ENCODE measurements around the gene SLC38A10.

Gene SLC38A10

DNA sequence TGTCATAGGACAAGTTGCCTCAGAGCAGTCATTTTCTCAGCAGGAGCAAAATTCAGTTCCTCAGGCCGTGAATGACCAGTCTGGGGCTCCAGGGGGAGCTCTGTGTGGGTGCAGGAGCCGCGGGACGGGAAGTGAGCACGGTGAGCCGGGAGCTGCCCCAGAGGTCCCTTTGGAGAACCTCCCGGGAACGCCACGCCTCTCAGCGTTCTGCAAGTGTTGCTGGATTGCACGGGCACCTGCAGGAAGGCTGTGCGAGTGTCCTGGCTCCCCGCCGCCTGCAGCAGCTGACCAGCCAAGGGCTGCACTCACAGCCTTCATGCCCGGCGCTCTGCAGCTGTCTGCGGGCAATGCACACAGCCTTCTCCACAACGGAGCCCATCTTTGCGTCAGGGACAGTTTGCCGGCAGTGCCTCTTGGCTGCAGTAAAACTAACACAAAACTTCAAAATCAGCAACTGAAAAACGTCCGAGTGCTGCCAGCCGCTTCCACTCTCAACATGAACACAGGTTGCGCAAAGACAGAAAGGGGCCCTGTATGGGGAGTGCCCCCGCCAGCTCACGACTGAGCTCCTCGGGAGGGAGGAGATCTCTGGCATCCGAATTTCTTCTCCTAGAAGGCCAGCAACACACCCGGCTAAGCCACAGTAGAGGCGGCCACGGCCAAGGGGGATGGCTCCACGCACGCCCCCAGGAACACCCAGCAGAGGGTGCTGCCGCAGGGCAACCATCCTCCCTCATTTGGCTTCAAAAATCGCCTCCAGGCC is 40.0 kb downstream of the SLC38A10 start:
- no peak for DNase-seq (ENCODE audit: low read depth in 3 of 3)

DNA sequence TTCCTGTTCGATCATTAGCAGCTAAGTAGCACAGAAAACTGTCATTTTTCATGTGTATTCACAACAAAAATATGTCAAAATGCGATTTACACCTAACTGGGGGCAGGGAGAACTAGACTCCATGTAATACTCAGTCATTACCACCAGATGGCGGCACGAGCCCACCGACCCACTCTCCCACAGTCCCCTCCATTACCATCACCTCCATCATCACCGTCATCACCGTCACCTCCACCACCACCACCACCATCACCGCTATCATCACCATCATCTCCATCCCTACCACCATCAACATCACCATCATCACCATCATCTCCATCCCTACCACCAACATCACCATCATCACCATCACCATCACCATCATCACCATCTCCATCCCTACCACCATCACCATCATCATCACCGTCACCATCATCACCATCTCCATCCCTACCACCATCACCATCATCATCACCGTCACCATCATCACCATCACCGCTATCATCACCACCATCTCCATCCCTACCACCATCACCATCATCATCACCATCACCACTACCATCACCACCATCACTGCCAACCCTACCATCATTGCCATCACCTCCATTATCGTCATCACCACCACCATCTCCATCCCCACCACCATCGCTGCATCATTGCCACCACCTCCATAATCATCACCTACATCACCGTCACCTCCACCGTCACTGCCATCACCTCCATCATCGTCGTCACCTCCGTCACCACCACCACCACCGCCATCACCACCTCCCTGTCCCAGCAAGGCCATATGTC is 41.6 kb downstream of the SLC38A10 start:
- peak; percentile 22 to 47 (median 40) for DNase-seq (ENCODE audit: low read depth in 3 of 3)

DNA sequence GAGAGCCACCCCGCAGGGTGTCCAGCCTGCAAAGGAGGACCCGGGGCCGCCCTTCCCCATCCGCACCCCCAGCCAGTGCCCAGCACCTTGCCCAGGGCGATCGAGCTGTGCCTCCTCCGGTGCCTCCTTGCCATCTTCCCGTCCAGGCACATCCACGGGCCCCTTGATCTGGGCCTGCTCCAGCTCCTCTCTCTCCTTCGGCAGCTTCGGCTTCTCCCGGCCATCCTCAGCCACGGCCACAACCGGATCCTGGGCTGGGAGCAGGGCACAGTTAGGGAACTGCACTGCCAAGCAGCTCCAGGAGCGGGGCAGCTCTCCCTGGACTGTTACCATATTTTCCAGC is 42.1 kb downstream of the SLC38A10 start:
- DNase-seq (ENCODE audit: low read depth in 3 of 3): no peak

DNA sequence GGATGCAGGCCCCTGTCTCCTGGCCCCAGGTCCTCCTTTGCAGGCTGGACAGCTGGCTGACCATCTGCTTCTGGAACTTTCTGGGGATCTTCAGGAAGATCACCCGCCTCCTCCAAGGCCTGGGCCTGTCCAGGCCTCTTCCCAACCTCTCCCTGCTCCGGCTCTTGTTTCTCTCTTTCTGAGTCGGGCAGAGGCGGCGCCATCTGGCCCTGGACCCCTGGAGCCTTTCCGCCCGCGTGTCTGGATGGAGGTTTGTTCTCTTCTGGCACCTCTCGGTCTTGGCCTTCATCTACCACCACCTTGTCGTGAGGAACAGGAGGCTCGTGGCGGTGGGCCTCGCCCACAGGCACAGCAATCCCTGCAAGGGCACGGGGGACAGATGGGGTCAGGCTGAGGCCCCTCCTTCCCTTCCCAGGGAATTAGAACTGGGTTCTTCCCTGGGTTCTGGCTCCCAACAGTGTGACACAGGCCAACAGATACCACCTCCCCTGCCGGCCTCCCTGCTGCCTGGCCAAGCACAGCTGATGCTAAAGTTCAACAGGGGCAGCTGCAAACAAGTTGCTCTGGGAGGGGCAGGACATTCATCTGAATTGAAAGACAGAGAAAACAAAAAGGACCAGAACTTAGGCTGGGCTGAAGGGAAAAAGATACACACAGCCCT is 42.7 kb downstream of the SLC38A10 start:
- no peak for DNase-seq (ENCODE audit: low read depth in 3 of 3)

DNA sequence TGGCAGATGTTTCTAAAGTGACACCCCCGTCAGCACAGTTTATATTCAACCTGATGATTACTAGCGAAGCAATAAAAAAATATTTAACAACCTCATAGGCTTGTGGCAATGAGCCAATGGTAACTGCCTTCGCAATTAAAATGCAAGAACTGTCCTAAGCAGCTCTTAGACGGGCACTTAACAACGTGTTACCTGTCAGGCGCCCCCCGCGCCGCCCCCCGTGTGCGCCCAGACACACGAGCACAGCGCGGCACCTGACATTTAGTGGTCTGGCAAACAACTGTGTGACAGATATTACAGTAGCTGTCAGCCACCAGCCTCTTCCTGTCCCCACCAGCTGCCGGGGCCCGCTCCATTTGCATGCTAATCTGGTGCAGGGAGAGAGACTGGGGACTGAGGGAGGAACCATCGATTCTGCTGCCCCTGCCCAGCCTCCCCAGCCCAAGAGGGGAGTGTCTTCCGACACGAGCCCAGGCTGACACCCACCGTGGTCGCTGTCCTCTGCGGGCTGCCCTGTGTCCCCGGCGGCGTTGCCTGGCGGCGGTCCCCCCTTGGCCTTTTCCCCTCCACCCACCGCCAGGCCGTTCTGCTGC is 43.3 kb downstream of the SLC38A10 start:
- DNase-seq (ENCODE audit: low read depth in 3 of 3): no peak

DNA sequence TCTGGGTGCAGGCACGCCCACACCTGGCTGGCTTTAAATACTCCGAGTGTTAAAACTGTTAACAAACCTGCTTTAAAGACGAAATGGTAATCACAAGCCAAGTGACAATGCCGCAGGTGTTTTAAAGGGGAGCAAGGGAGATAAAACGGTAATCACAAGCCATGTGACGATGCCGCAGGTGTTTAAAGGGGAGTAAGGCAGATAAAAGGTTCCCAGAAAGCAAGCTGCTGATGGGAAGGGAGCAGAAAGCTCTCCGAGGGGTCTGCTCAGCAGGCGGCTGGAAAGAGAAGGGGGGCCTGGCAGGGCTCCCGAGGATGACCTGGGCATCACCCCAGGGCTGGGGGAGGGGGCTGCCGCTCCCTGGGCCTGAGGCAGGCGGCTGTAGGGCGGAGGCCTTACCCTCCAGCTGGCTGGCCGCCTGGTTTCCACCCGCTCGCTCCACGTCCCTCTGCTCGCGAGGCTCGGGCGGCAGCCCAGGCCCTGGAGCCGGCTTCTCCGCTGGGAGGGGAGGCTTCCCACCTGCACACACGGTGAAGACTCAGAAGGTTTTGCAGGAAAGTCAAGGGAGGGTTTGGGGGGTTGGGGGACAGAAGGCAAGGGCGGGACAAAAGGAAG is 43.9 kb downstream of the SLC38A10 start:
- DNase-seq (ENCODE audit: low read depth in 3 of 3): no peak

DNA sequence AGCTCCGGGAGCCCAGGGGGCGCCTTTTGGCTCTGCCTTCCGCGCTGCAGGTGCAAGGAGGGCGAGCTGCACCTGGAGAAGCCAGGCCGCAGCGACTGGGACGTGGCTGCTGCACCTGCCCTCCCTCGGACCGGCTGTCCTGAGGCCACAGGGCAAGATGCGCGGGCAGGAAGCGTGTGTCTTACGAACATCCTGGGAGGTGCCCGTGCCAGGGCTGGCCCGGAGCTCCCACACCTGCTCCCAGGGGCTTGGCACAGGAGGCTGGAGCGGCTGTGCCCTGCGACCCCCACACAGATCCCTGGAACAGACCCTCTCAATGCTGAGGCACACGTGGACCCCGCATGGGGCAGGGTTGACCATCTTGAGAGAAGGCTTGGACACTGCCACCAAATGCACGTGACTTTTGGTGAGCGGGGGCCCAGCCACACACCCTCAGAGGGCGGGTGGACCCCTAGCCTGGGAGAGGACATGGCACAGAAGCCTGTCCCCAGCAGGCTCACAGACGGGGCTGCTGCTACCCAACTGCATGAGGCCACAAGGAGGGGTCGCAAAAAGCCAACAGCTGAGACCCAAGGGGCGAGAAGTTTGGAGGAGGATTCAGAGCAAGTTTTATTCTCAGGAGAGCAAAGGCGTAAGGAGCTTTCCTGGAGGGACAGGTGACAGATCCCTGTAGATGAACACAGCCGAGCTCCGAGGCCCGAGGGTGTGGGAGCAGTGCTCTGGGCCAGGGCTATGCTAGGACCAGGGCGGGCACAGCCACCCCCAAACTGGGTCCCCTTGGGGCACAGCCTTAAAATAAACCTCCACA is 44.6 kb downstream of the SLC38A10 start:
- DNase-seq (ENCODE audit: low read depth in 3 of 3): no peak

DNA sequence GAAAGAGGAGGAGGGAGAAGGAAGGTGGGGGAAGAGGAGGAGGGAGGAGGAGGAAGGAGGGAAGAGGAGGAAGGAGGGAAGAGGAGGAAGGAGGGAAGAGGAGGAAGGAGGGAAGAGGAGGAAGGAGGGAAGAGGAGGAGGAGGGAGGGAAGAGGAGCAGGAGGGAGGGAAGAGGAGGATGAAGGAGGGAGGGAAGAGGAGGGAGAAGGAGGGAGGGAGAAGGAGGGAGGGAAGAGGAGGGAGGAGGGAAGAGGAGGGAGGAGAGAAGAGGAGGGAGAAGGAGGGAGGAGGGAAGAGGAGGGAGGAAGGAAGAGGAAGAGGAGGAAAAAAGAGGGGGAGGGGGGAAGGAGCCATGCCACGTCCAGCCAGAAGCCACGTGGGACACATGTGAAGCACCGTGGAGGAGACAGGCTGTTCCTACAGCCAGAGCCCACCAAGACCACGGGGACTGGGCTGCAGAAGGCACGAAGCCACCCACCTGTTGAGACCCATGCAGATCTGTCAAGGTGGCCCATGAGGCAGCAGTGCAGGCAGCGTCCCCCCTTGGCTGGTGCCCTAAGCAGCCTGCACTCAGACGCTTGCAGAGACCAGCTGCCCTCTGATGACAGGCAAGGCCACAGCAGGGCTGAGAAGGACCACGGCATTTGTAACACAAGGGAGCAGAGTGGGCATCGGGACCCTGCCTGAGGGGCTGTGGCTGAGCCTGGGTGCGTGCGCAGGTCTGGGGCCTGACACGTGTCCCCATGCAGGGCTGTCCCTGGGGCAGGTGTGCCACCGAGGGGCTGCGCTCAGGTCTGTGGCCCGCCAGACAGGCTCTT is 45.7 kb downstream of the SLC38A10 start:
- DNase-seq (ENCODE audit: low read depth in 3 of 3): no peak

DNA sequence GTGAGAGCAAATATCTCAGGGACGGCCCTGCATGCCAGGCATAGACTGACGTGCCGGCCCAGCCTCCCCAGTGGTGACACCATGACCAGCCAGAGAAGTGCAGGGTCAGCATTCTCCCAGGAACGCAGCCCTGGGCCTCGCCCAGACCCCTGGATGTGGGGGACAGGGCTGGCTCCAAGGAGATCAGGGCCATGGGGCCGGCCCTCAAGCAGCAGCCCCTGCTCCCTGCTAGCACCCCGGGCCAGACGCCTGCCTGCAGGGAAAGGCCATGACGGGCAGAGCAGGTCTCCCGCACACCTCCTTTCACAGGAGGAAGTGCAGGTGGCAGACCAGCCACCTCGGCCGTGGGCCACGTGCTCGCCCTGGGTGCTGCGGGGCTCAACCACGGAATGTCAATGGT is 46.5 kb downstream of the SLC38A10 start:
- DNase-seq (ENCODE audit: low read depth in 3 of 3): no peak

DNA sequence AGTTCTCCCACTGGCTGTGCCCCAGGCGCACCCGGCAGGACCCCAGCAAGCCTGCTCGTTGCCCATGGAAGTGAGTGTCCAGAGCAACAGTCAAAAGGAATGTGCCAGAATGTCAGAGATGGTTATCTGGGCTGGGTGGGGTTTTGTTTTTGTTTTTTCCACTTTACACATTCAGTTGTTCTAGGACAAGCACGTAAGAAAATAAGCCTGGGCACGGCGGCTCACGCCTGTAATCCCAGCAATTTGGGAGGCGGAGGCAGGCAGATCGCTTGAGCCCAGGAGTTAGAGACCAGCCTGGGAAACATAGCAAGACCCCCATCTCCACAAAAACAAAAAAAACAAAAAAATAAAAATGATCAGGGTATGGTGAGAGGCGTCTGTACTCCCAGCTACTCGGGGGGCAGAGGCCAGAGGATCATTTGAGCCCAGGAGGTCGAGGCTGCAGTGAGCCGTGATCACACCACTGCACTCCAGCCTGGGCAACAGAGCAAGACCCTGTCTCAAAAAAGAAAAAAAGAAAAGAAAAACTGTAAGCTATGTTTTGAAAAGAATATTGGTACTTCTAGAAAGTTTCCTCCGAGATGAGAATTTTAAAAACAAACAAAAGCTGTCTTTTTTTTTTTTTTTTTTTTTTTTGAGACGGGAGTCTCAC is 47.6 kb downstream of the SLC38A10 start:
- no peak for DNase-seq (ENCODE audit: low read depth in 3 of 3)

DNA sequence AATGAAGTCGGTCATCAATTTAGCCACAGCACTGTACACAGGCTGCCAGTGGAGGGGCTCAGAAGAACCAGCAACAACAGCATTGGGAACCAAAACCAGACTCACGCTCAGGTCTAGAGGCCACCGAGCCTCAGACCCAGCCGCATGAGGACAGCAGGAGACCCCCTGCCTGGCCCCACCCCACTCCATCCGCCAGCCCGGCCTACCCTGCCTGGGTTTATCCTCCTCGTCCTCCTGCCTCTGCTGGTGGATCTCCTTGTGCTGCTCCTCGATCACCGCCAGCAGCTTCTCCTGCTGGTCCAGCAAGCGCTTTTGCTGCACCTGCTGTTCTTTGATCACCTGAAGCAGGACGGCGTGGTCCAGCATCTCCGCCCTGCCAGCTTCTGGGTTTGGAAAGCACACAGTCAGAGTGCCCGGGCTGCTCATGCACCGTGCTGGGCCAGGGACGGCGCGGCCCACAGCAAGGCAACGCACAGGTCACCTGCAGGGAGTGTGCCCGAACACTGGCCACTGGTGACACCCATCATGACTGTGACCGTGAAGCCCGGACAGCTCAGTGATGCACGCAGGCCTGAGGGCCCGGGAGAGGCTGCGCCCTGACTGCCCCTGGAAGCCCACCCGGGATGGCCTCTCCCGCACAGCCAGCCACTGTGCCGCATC is 48.3 kb downstream of the SLC38A10 start:
- no peak for DNase-seq (ENCODE audit: low read depth in 3 of 3)

DNA sequence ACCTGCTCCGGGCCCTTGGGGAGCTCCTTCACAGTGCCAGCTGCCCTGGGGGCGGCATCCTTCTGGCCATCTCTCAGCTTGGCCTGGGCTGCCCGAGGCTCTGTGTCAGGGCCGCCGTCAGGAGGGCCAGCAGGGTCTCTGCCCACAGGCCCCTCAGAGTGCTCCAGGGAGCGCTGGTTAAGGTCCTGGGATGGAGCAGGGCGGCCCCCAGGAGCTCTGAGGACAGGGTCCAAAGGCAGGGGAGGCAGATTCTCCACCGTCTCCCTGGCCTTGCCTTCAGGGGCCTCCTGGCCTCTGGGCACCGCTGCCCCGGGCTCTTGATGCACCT is 48.8 kb downstream of the SLC38A10 start:
- no peak for DNase-seq (ENCODE audit: low read depth in 3 of 3)

DNA sequence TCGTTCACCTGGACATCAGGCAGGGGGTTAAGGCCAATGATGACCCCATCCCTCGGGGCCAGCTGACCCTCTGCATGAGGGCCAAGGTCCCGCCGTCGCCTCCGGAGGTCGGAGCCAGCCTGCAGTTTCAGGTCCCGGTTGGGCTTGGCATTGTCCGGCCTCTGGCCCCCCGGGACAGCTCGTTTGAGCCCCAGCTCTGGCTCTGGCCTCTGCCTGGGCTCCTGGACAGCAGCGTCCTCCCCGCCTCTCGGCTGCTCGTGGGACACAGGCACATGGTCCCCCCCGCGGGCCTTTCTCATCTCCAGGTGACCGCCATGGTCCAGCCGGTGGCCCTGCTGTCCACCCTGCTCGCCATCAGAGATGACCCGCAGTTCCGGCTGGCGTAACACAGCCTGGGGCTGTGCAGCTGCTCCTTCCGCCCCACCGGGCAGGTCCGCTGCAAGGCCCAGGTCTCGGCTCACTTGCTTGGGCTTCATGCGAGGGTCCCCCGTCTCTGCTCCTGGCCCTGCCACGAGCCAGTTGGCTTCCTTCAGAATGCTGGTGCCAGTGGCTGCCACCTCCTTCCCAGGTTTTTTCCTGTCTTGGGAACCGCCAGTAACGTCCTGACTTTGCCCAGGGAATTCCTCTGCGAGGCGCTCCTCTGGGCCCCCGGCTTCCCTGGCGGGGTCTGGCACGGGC is 49.3 kb downstream of the SLC38A10 start:
- no peak for DNase-seq (ENCODE audit: low read depth in 3 of 3)

DNA sequence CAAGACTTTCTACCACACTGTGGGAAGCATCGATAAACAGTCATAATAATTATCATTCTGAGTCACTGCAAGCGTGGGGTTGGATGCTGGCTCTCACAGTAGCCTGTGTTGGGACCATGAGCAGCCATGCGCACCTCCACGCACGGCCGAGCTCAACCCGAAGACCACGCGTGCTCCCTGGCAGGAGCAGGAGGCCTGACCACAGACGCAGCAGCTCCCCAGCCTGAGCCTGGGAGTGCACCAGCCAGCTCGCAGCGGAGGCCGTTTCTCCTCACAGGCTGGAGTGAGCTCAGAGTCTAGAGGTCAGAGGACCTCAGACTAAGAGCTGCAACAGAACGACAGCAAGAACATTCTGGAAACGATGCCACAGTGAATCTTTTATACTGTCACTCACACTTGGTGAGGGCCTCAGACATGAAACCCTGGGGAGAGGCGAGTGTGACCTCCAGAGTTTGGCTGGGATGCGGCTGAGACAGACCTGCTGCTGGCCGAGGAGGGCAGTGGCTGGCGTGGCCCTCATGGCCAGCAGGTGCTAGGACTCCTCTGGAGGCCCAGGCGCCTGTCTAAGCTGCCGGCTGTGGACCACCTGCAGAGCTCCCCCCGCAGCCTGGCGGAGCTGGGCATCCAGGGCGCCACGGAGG is 50.0 kb downstream of the SLC38A10 start:
- no peak for DNase-seq (ENCODE audit: low read depth in 3 of 3)

DNA sequence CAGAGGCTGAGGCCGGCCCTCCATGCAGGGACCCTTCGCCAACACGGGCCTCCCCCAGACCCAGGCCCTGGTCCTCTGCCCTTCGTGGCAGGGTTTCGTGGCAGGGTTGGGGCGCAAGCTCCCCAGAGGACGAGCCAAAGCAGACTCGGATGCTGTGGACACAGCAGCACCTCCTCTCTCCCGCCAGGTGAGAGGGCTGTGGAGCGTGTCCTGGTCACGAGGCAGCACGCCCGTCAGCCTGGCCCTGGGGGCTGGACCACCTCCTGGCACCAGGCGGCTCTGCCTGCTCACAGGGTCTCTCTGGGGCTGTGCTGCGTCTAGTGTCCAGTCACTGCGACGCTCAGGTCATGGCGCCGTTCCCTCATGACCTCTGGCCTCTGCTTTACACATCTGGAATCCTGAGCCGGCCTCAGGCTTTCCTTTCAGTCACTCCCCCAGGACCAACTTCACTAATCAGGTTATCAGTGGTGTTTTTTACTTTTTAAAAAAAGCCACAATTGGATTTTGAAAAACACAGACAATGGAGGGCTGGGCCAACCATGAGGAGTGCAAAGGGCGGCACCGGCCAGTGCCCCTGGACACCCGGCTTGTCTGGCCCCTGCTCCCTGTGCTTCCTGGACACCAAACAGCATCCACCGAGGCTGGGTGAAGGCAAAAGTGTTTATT is 50.6 kb downstream of the SLC38A10 start:
- no peak for DNase-seq (ENCODE audit: low read depth in 3 of 3)

DNA sequence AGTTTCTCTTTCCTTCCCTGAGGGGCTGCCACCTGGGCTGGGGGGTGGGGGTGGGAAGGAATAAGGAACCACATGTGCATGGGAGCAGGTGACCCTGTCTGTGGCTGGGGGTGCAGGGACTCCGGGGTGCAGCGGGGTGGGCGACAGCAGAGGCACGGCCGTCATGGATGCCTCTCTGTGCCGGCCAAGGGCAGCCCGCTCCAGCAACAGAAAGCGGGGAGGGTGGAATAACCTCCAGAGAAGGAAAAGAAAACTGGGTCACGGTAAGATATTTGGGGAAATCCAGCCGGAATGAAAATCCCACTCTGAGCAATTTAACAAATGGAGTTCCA is 51.8 kb downstream of the SLC38A10 start:
- DNase-seq (ENCODE audit: low read depth in 3 of 3): no peak

DNA sequence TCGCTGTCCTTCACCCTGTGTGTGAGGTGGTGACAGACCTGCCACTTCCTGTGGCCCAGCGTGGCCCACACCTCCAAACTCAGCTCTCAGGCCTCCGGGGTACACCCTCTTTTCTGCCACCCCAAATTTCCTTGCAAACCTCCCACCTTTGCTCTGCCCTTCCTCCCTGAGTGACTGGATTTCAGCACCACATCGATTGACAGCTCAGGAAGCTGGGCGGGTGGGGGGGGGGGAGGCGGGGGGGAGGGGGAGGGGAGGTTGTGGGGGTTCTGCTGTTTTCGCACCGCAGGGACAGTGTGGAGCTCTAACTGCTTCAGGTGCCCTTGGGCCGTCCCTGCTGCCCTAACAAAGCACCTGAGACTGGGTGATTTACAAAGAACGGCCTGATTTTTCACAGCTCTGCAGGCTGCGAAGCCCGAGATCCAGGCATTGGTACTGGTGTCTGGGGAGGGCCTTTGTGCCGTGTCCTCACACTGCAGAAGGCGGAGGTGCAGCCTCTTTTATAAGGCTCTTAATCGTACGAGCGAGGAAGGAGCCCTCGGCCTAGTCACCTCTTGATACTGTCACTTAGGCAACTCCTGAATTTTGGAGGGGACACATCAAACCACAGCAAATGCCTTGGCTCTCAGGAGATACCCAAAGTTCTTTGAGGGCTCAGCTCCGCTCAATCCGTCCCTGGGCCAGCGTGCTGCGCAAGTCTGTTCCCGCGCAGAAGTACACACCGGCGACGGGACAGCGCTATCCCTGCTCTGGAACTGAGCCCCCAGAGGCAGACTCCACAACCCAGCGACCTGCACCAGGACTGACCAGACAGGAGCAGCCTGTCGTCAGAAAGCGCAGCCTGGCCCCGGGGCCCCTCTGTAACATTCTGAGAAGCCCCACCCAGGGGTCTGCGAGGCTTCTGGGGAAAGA is 52.4 kb downstream of the SLC38A10 start:
- DNase-seq (ENCODE audit: low read depth in 3 of 3): no peak

Measured in stimulated activated CD4-positive, alpha-beta T cell treated with anti-CD3 and anti-CD28 coated beads, TNF-alpha, amount 100 ng/mL, for 24 hours (primary cell).